WTC11 (cell line): ENCODE data around the gene GSTA3. TPM values are rescaled to one million over a fixed set of nuclear protein-coding genes. Genes with fewer than 3 reads are reported as not detected.
"Not testable (repeated sequence)": the region's sequence is repeated elsewhere in the genome, so short reads cannot be mapped to it uniquely, and the experiment has no call there.

Source experiments
- ATAC-seq: fragments of 200-7000 bp; cut with Tn5 transposase; 2 replicates; pipeline ENCODE4 v1.10.0; 2021; ENCODE audit warnings: mild to moderate bottlenecking, moderate library complexity
- CTCF ChIA-PET: fragments of 300-600 bp; sonication (Branson Sonifier 250); formaldehyde crosslinking; loops from one replicate; lab custom pipeline; 2021; ENCODE audit warnings: antibody characterized with exemption; lab: Charles Lee
- POLR2A ChIA-PET: fragments of 350-600 bp; sonication (Branson Sonifier 250); formaldehyde crosslinking; loops from one replicate; lab custom pipeline; 2021; ENCODE audit warnings: antibody characterized with exemption; lab: Charles Lee
- DNase-seq: peaks from one replicate; pipeline ENCODE4 v3.0.0; 2021; ENCODE audit warnings: low spot score
- H3K27ac Mint-ChIP-seq: 2 replicates; pipeline ENCODE4 v1.8.0; 2021; ENCODE audit warnings: mixed read lengths
- H3K27me3 Mint-ChIP-seq: 2 replicates; pipeline ENCODE4 v1.8.0; 2021; ENCODE audit warnings: low read depth, mild to moderate bottlenecking, moderate library complexity, mixed read lengths
- H3K36me3 Mint-ChIP-seq: 2 replicates; pipeline ENCODE4 v1.8.0; 2021; ENCODE audit warnings: mixed read lengths
- H3K4me1 Mint-ChIP-seq: 2 replicates; pipeline ENCODE4 v1.8.0; 2022; ENCODE audit warnings: mixed read lengths
- H3K4me3 Mint-ChIP-seq: 2 replicates; pipeline ENCODE4 v1.8.0; 2021; ENCODE audit warnings: mild to moderate bottlenecking, moderate library complexity, mixed read lengths
- H3K9me3 Mint-ChIP-seq: 2 replicates; pipeline ENCODE4 v1.8.0; 2021; ENCODE audit warnings: mixed read lengths
- ARID4B ChIP-seq: sonication (generic); formaldehyde crosslinking; IDR thresholded peaks from 2 replicates; pipeline ENCODE4 v1.8.0; 2023; ENCODE audit warnings: missing genetic modification reagents, mild to moderate bottlenecking, borderline replicate concordance
- FOXJ3 ChIP-seq: sonication (generic); formaldehyde crosslinking; IDR thresholded peaks from 2 replicates; pipeline ENCODE4 v1.9.0; 2021; ENCODE audit warnings: missing genetic modification reagents, mild to moderate bottlenecking, borderline replicate concordance
- NR1H2 ChIP-seq: sonication (generic); formaldehyde crosslinking; IDR thresholded peaks from 2 replicates; pipeline ENCODE4 v1.9.0; 2021; ENCODE audit warnings: mild to moderate bottlenecking, moderate library complexity, missing genetic modification reagents
- RORB ChIP-seq: fragments of 250-450 bp; sonication (Bioruptor Pico); IDR thresholded peaks from 2 replicates; pipeline ENCODE4 v1.9.0; 2021; ENCODE audit warnings: mild to moderate bottlenecking
- USF1 ChIP-seq: sonication (generic); formaldehyde crosslinking; IDR thresholded peaks from 2 replicates; pipeline ENCODE4 v1.8.0; 2022; ENCODE audit warnings: mild to moderate bottlenecking, missing genetic modification reagents
- ZNF317 ChIP-seq: sonication (generic); formaldehyde crosslinking; IDR thresholded peaks from 2 replicates; pipeline ENCODE4 v1.8.1; 2023; ENCODE audit warnings: low read depth, mild to moderate bottlenecking, moderate library complexity, missing genetic modification reagents, borderline replicate concordance
- ZNF532 ChIP-seq: fragments of 250-450 bp; sonication (Bioruptor Pico); IDR thresholded peaks from 2 replicates; pipeline ENCODE4 v1.9.0; 2021; ENCODE audit warnings: mild to moderate bottlenecking, borderline replicate concordance
- total RNA-seq: library from RNA; stranded (reverse); gene quantifications from 3 replicates; pipeline ENCODE4 v1.2.3, GENCODE V29; 2021
- TF ChIP-seq, protein P1 (sequence below): sonication (generic); formaldehyde crosslinking; IDR thresholded peaks from 2 replicates; pipeline ENCODE4 v1.8.1; 2022; ENCODE audit warnings: mild to moderate bottlenecking, moderate library complexity, missing genetic modification reagents
- TF ChIP-seq, protein P2 (sequence below): sonication (generic); formaldehyde crosslinking; IDR thresholded peaks from 2 replicates; pipeline ENCODE4 v1.8.1; 2023; ENCODE audit warnings: mild to moderate bottlenecking, moderate library complexity, missing genetic modification reagents

GSTA3 gene
- total RNA-seq, 1 experiment from 2014 or later, result not detected

DNA sequence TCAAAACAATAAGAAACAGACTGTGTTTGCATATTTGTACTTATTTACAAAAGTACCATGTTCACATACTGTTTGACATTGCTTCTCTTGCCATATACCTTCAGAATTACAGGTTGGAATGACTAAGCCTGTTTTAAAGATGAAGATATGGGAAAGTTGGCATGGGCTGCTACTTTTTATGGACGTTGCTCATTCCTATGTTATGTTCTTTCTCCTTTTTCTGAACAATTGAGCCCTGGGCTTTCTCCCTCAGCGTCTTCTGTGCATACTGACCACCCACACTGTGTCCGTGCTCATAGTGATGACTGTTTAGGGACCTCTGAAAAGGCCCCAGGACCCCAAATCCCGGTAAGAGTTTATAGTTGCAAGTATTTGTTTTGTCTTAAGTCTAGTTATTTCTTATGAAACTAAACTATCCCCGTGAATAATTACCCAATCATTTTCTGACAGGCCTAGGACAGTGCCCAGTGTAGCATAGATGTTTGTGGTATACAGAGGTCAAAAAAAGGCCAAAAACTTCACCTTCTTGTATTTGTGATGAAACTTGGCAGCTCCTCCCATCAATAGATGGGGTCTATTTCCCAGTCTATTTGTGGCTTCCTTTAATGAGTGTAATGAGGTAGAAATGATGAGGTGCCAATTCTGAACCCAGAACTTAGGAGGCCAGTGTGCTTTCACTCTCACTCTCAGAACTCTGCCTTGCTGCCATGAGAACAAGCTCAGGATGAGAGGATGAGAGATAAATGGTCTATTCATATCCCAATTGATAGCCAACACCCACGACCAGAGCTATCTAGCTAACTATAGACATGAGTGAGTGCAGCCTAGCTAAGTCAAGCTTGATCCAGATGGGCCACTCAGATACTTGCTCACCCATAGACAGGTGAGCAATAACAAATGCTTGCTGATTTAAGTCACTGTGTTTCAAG is 44.7 kb upstream of the GSTA3 start (continued):
- TF ChIP-seq NR1H2 (CRISPR knock-in tag) (no peak), FOXJ3 (no peak)

DNA sequence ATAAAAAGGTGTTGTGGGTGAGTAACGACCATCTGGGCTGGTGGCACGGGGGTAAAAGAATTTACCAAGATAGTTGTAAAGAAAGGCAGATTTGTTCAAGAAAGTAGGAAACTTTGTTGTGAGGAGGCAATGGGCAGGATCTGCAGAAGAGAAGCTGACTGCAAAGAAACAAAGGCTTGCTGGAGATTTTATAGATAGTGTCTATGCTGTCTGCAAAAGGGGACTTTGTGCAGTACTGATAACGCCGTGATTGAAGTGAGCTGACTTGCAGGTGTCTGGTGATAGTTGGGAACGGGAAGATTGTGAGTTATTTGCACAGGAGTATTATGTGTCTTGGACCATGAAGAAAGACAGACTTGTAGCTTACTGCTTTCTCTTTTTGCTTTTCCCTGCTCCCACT is 36.8 kb upstream of the GSTA3 start:
- TF ChIP-seq ZNF532 (CRISPR knock-in tag) (no peak), USF1 (CRISPR knock-in tag) (no peak)
- TF ChIP-seq, protein P1, sequence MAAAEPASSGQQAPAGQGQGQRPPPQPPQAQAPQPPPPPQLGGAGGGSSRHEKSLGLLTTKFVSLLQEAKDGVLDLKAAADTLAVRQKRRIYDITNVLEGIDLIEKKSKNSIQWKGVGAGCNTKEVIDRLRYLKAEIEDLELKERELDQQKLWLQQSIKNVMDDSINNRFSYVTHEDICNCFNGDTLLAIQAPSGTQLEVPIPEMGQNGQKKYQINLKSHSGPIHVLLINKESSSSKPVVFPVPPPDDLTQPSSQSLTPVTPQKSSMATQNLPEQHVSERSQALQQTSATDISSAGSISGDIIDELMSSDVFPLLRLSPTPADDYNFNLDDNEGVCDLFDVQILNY (CRISPR knock-in tag), result no peak
- TF ChIP-seq, protein P2, sequence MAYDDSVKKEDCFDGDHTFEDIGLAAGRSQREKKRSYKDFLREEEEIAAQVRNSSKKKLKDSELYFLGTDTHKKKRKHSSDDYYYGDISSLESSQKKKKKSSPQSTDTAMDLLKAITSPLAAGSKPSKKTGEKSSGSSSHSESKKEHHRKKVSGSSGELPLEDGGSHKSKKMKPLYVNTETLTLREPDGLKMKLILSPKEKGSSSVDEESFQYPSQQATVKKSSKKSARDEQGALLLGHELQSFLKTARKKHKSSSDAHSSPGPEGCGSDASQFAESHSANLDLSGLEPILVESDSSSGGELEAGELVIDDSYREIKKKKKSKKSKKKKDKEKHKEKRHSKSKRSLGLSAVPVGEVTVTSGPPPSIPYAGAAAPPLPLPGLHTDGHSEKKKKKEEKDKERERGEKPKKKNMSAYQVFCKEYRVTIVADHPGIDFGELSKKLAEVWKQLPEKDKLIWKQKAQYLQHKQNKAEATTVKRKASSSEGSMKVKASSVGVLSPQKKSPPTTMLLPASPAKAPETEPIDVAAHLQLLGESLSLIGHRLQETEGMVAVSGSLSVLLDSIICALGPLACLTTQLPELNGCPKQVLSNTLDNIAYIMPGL (CRISPR knock-in tag), result no peak
- peaks cover 23% of the 10 kb centered on the region for H3K4me1 Mint-ChIP-seq
- CTCF ChIA-PET, result interaction anchor here (1.1 kb wide), 1 partner anchor 49 kb away, joined by 3 read pairs; the partner anchor contains the start of gene GSTA4
- H3K27me3 Mint-ChIP-seq, result no peaks in the 10 kb centered on the region
- no peaks in the 10 kb centered on the region for H3K9me3 Mint-ChIP-seq
- ATAC-seq, result no peak
- POLR2A ChIA-PET, result no interaction called here
- no peaks in the 10 kb centered on the region for H3K36me3 Mint-ChIP-seq
- no peak overlapping the region for H3K27ac Mint-ChIP-seq
- H3K4me3 Mint-ChIP-seq, result no peak overlapping the region
- no peak for DNase-seq

DNA sequence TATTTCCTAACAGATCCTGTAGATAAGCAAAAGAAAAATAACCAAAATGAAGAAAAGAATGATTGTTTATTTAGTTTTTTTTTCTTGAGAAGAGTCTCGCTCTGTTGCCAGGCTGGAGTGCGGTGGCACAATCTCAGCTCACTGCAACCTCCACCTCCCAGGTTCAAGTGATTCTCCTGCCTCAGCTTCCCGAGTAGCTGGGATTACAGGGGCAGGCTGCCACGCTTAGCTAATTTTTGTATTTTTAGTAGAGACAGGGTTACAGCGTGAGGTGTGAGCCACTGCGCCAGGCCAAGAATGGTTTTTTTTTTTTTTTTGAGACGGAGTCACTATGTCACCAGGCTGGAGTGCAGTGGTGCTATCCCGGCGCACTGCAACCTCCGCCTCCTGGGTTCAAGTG is 33.3 kb upstream of the GSTA3 start:
- CTCF ChIA-PET, result interaction anchor here (0.7 kb wide), 1 partner anchor 218 kb away, joined by 4 read pairs; no protein-coding TSS in a partner anchor
- H3K36me3 Mint-ChIP-seq, DNase-seq, H3K9me3 Mint-ChIP-seq, H3K27me3 Mint-ChIP-seq, H3K4me3 Mint-ChIP-seq, H3K27ac Mint-ChIP-seq, ATAC-seq: not testable (repeated sequence)
- POLR2A ChIA-PET, result interaction anchor here (0.7 kb wide), 1 partner anchor 34 kb away, joined by 3 read pairs; no protein-coding TSS in a partner anchor
- peaks cover 23% of the 10 kb centered on the region for H3K4me1 Mint-ChIP-seq

DNA sequence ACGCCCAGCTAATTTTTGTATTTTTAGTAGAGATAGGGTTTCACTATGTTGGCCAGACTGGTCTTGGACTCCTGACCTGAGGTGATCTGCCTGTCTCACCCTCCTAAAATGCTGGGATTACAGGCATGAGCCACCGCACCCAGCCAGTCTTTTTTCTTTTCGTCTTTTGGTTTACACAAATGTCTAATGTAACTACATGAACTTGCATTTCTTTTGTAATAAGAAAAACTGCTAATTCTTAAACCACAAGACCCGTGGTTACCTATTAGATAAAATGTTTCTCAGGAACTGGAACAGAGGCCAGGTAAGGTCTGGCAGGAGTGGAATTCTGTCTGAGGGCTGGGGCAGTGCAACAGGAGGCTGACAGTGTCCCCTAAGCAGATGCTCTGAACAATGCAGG is 32.7 kb upstream of the GSTA3 start:
- Mint-ChIP-seq H3K36me3 (no peaks in the 10 kb centered on the region), H3K27ac (0 out of 2 replicates have a peak overlapping the region, but pooled peaks have one; percentile 5), H3K4me3 (no peak overlapping the region), H3K9me3 (no peaks in the 10 kb centered on the region), H3K4me1 (peaks cover 23% of the 10 kb centered on the region), H3K27me3 (no peaks in the 10 kb centered on the region)
- ATAC-seq, result no peak
- ChIA-PET CTCF (no interaction called here), POLR2A (interaction anchor here (0.7 kb wide), 1 partner anchor 34 kb away, joined by 3 read pairs; no protein-coding TSS in a partner anchor)
- no peak for DNase-seq
- TF ChIP-seq ZNF317, result no peak
- no peak for TF ChIP-seq ZNF532 (CRISPR knock-in tag)
- no peak for TF ChIP-seq FOXJ3
- TF ChIP-seq ARID4B (CRISPR knock-in tag), result no peak
- TF ChIP-seq RORB (CRISPR knock-in tag), result no peak
